ENCODE results near the gene OLFML2A.

DNA sequence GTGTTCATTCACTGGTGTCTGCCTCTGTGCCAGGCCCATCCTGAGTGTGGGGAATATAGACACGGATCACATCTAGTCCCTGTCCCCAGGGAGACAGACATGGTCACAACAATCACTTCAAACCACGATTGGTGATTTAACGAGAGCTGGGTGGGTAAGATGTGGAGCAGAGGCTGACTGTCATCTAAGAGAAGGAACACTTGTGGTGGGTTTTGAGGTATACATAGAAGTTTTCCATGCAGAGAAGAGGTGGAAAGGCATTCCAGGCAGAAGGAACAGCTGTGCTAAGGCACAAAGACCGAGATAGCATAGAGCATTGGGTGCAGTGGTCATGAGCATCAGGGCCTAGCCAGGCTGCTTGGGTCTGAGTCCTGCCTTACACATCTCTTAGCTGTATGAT lies 53.7 kb downstream of the OLFML2A start:
- no peak for TF ChIP-seq POLR2AphosphoS5 (IDR thresholded peaks at IDR 0.05)
- no peak for TF ChIP-seq CTCF (IDR thresholded peaks at IDR 0.05)
- TF ChIP-seq EP300 (IDR thresholded peaks at IDR 0.05) = no peak
- no peak for TF ChIP-seq POLR2A (IDR thresholded peaks at IDR 0.05)

All from upper lobe of left lung (tissue), 4 donors.